Muscle of leg (tissue), 11 donors: ENCODE data around the gene DPYD. TPM values are rescaled to one million over a fixed set of nuclear protein-coding genes. Genes with fewer than 3 reads are reported as not detected.

Experiments
- DNase-seq: peaks from one replicate; pipeline ENCODE4 v3.0.0; 2013
- H3K27ac ChIP-seq: one replicate; pipeline ENCODE4 v1.5.1; 2013; ENCODE audit warnings: mild to moderate bottlenecking, low read length, control low read depth
- H3K27me3 ChIP-seq: one replicate; pipeline ENCODE4 v1.6.1; 2013; ENCODE audit warnings: low read length; ENCODE audit not compliant: control insufficient read depth, insufficient read depth
- H3K36me3 ChIP-seq: one replicate; pipeline ENCODE4 v1.6.1; 2013; ENCODE audit warnings: low read length; ENCODE audit not compliant: control insufficient read depth, insufficient read depth
- H3K4me1 ChIP-seq: one replicate; pipeline ENCODE4 v1.6.1; 2013; ENCODE audit warnings: low read length; ENCODE audit not compliant: control insufficient read depth, insufficient read depth
- H3K4me3 ChIP-seq: one replicate; pipeline ENCODE4 v1.5.1; 2013; ENCODE audit warnings: low read length, control low read depth
- H3K9me3 ChIP-seq: replicated peaks from 2 replicates; pipeline ENCODE4 v1.6.1; 2013; ENCODE audit warnings: low read depth, low read length; ENCODE audit not compliant: control insufficient read depth
- WGBS: methylation state at CpG from one replicate; pipeline ENCODE4 v1.1.5; 2013; ENCODE audit warnings: missing lambda C conversion rate; ENCODE audit not compliant: insufficient coverage; 5-methylcytosine and 5-hydroxymethylcytosine counted together
- polyA plus RNA-seq, 8 donors: library from polyadenylated mRNA; unstranded; fragments of 120-200 nt; gene quantifications; one replicate each; pipeline versions ENCODE4 v1.2.1 to v1.2.3, GENCODE V29; 2013; ENCODE audit warnings: inconsistent platforms in 1 of 8, low replicate concordance in 1 of 8; ENCODE audit not compliant: insufficient read length in 8 of 8, insufficient read depth in 1 of 8
- total RNA-seq: library from RNA; stranded (reverse); fragments of 120-200 nt; gene quantifications from one replicate; pipeline ENCODE4 v1.2.4, GENCODE V29; 2013

Gene DPYD
- total and polyA plus RNA-seq, 9 donors = 7.3 to 14.7 (median 9.8) TPM

GRCh38 chr1:97849345-97850340 lies 71.2 kb downstream of the DPYD start:
- 52% methylated on average over 3 of the region's 4 CpGs for WGBS
- H3K9me3 ChIP-seq = peaks cover 6% of the 10 kb centered on the region
- no peaks in the 10 kb centered on the region for H3K27me3 ChIP-seq
- no peaks in the 10 kb centered on the region for H3K4me1 ChIP-seq
- no peak overlapping the region for H3K27ac ChIP-seq
- peak; percentile 22 for DNase-seq
- no peaks in the 10 kb centered on the region for H3K36me3 ChIP-seq
- no peak overlapping the region for H3K4me3 ChIP-seq

GRCh38 chr1:97845805-97846204 lies 75.0 kb downstream of the DPYD start:
- Histone ChIP-seq H3K27me3 (no peaks in the 10 kb centered on the region), H3K4me3 (no peak overlapping the region), H3K27ac (no peak overlapping the region), H3K4me1 (no peaks in the 10 kb centered on the region), H3K36me3 (no peaks in the 10 kb centered on the region), H3K9me3 (peaks cover 6% of the 10 kb centered on the region)
- DNase-seq = no peak
- WGBS = 98% methylated on average over 9 of the region's 10 CpGs

GRCh38 chr1:97844552-97845089 lies 76.2 kb downstream of the DPYD start:
- Histone ChIP-seq H3K4me1 (no peaks in the 10 kb centered on the region), H3K27me3 (no peaks in the 10 kb centered on the region), H3K4me3 (no peak overlapping the region), H3K9me3 (peaks cover 6% of the 10 kb centered on the region), H3K27ac (no peak overlapping the region), H3K36me3 (no peaks in the 10 kb centered on the region)
- DNase-seq = no peak
- WGBS = 94% methylated on average over 5 of the region's 5 CpGs

- Histone ChIP-seq H3K27me3 (no peaks in the 10 kb centered on the region), H3K9me3 (peaks cover 6% of the 10 kb centered on the region), H3K27ac (no peak overlapping the region), H3K4me3 (no peak overlapping the region), H3K4me1 (no peaks in the 10 kb centered on the region), H3K36me3 (no peaks in the 10 kb centered on the region)
- DNase-seq = no peak
- WGBS = no CpG with 5 or more reads among the region's 1 CpG
Measured at GRCh38 chr1:97841338-97841737, 79.5 kb downstream of the DPYD start.

GRCh38 chr1:97837161-97837560 lies 83.7 kb downstream of the DPYD start:
- Histone ChIP-seq H3K4me3 (no peak overlapping the region), H3K36me3 (no peaks in the 10 kb centered on the region), H3K4me1 (peaks cover under 1% of the 10 kb centered on the region), H3K27me3 (no peaks in the 10 kb centered on the region), H3K9me3 (no peaks in the 10 kb centered on the region), H3K27ac (no peak overlapping the region)
- WGBS = no CpG with 5 or more reads among the region's 1 CpG
- DNase-seq = no peak

- Histone ChIP-seq H3K4me3 (no peak overlapping the region), H3K9me3 (no peaks in the 10 kb centered on the region), H3K4me1 (peaks cover 2% of the 10 kb centered on the region), H3K36me3 (no peaks in the 10 kb centered on the region), H3K27ac (no peak overlapping the region), H3K27me3 (no peaks in the 10 kb centered on the region)
- no peak for DNase-seq
Measured at GRCh38 chr1:97834899-97835298, 85.9 kb downstream of the DPYD start.

GRCh38 chr1:97833881-97834280 lies 87.0 kb downstream of the DPYD start:
- Histone ChIP-seq H3K9me3 (no peaks in the 10 kb centered on the region), H3K36me3 (no peaks in the 10 kb centered on the region), H3K4me1 (peaks cover 2% of the 10 kb centered on the region), H3K27ac (no peak overlapping the region), H3K4me3 (no peak overlapping the region), H3K27me3 (no peaks in the 10 kb centered on the region)
- no peak for DNase-seq
- WGBS = no CpG with 5 or more reads among the region's 2 CpGs

- Histone ChIP-seq H3K4me3 (no peak overlapping the region), H3K4me1 (peaks cover 2% of the 10 kb centered on the region), H3K36me3 (no peaks in the 10 kb centered on the region), H3K9me3 (no peaks in the 10 kb centered on the region), H3K27me3 (no peaks in the 10 kb centered on the region), H3K27ac (peak overlapping the region; percentile 23)
- DNase-seq = peak; percentile 84
- 20% methylated on average over 1 of the region's 1 CpG for WGBS
Measured at GRCh38 chr1:97832481-97832880, 88.4 kb downstream of the DPYD start.

GRCh38 chr1:97827887-97828286 lies 92.9 kb downstream of the DPYD start:
- DNase-seq = peak; percentile 54
- Histone ChIP-seq H3K27ac (no peak overlapping the region), H3K36me3 (no peaks in the 10 kb centered on the region), H3K4me1 (peaks cover 2% of the 10 kb centered on the region), H3K9me3 (no peaks in the 10 kb centered on the region), H3K4me3 (no peak overlapping the region), H3K27me3 (no peaks in the 10 kb centered on the region)
- WGBS = 63% methylated on average over 2 of the region's 3 CpGs

GRCh38 chr1:97826820-97827219 lies 94.0 kb downstream of the DPYD start:
- H3K36me3 ChIP-seq = no peaks in the 10 kb centered on the region
- no peaks in the 10 kb centered on the region for H3K27me3 ChIP-seq
- no peaks in the 10 kb centered on the region for H3K9me3 ChIP-seq
- no peak overlapping the region for H3K27ac ChIP-seq
- no peak overlapping the region for H3K4me3 ChIP-seq
- no peaks in the 10 kb centered on the region for H3K4me1 ChIP-seq
- DNase-seq = no peak
